ENCODE data around the gene KLHL41.

Gene KLHL41

GRCh38 chr2:169509298-169509885 lies at the start of gene KLHL41:
Gene KLHL41 (plus strand): TSS chr2:169509702. CDS start chr2:169509779, 77 bp downstream.
- Histone ChIP-seq H3K27ac (peak within 1 kb of the TSS in 1 of 21 experiments; percentile 36), H3K4me3 (no peak within 1 kb of the TSS)

GRCh38 chr2:169461143-169461542 lies 48.4 kb upstream of the KLHL41 start:
- Histone ChIP-seq H3K27ac (no peak overlapping the region), H3K4me3 (no peak overlapping the region)

- no peak overlapping the region for H3K27ac ChIP-seq
- no peak overlapping the region for H3K4me3 ChIP-seq
These were observed 46.4 kb upstream of the KLHL41 start for GRCh38 chr2:169462896-169463695.

GRCh38 chr2:169464466-169464865 lies 45.0 kb upstream of the KLHL41 start:
- Histone ChIP-seq H3K27ac (no peak overlapping the region), H3K4me3 (no peak overlapping the region)

- Histone ChIP-seq H3K27ac (no peak overlapping the region), H3K4me3 (no peak overlapping the region)
These were observed 44.6 kb upstream of the KLHL41 start for GRCh38 chr2:169464882-169465281.

- no peak overlapping the region for H3K4me3 ChIP-seq
- H3K27ac ChIP-seq, result no peak overlapping the region
These were observed 40.7 kb upstream of the KLHL41 start for GRCh38 chr2:169468841-169469240.

- Histone ChIP-seq H3K27ac (no peak overlapping the region), H3K4me3 (no peak overlapping the region)
These were observed 39.4 kb upstream of the KLHL41 start for GRCh38 chr2:169469952-169470572.

- Histone ChIP-seq H3K27ac (no peak overlapping the region), H3K4me3 (no peak overlapping the region)
These were observed 37.3 kb upstream of the KLHL41 start for GRCh38 chr2:169472249-169472648.

- no peak overlapping the region for H3K4me3 ChIP-seq
- no peak overlapping the region for H3K27ac ChIP-seq
These were observed 33.0 kb upstream of the KLHL41 start for GRCh38 chr2:169476459-169476858.

- H3K4me3 ChIP-seq, result no peak overlapping the region
- peak overlapping the region in 10 of 21 experiments; percentile 66 to 86 (median 79) for H3K27ac ChIP-seq
These were observed 31.2 kb upstream of the KLHL41 start for GRCh38 chr2:169478339-169478738.

GRCh38 chr2:169478745-169479256 lies 30.7 kb upstream of the KLHL41 start:
- Histone ChIP-seq H3K27ac (peak overlapping the region in 18 of 21 experiments; percentile 20 to 86 (median 70)), H3K4me3 (peak overlapping the region; percentile 59 to 94 (median 76))

- peak within 1 kb of the TSS; percentile 7 to 86 (median 70) for H3K27ac ChIP-seq
- peak within 1 kb of the TSS; percentile 59 to 94 (median 76) for H3K4me3 ChIP-seq
These were observed 30.0 kb upstream of the KLHL41 start, which contains the start of gene BBS5 for GRCh38 chr2:169479257-169480078. Gene BBS5 (plus strand): TSS chr2:169479494. CDS start chr2:169479554, 60 bp downstream.

GRCh38 chr2:169480079-169480465 lies 29.4 kb upstream of the KLHL41 start:
- H3K27ac ChIP-seq, result peak overlapping the region in 20 of 21 experiments; percentile 7 to 86 (median 70)
- H3K4me3 ChIP-seq, result peak overlapping the region; percentile 59 to 94 (median 76)

- no peak overlapping the region for H3K27ac ChIP-seq
- no peak overlapping the region for H3K4me3 ChIP-seq
These were observed 23.8 kb upstream of the KLHL41 start for GRCh38 chr2:169485650-169486138.

- Histone ChIP-seq H3K27ac (no peak overlapping the region), H3K4me3 (no peak overlapping the region)
These were observed 23.0 kb upstream of the KLHL41 start for GRCh38 chr2:169486487-169486886.

- Histone ChIP-seq H3K27ac (no peak overlapping the region), H3K4me3 (no peak overlapping the region)
These were observed 18.7 kb upstream of the KLHL41 start for GRCh38 chr2:169490834-169491233.

- Histone ChIP-seq H3K27ac (no peak overlapping the region), H3K4me3 (no peak overlapping the region)
These were observed 18.1 kb upstream of the KLHL41 start for GRCh38 chr2:169491378-169491777.

- H3K4me3 ChIP-seq, result no peak overlapping the region
- no peak overlapping the region for H3K27ac ChIP-seq
These were observed 16.1 kb upstream of the KLHL41 start for GRCh38 chr2:169493360-169493759.

- Histone ChIP-seq H3K27ac (no peak overlapping the region), H3K4me3 (no peak overlapping the region)
These were observed 14.1 kb upstream of the KLHL41 start for GRCh38 chr2:169495310-169495928.

Measured in skin epidermis (tissue), 12 donors.